AG04450 (cell line): ENCODE results near the gene BICRAL. TPM values are rescaled to one million over a fixed set of nuclear protein-coding genes. Genes with fewer than 3 reads are reported as not detected.

Experiments used
- CTCF ChIA-PET: fragments of 300-600, 350-600 bp; formaldehyde crosslinking; extraction: SDS; loops from one replicate; lab custom pipeline; 2022; ENCODE audit warnings: antibody characterized with exemption, inconsistent platforms; lab: Charles Lee
- POLR2A ChIA-PET: fragments of 350-600 bp; formaldehyde crosslinking; extraction: SDS; loops from one replicate; lab custom pipeline; 2021; ENCODE audit warnings: antibody characterized with exemption, inconsistent platforms; lab: Yijun Ruan, JAX
- DNase-seq: peaks from one replicate; pipeline ENCODE4 v3.0.0-alpha.2; 2011; ENCODE audit warnings: low read depth, low spot score
- H3K27ac ChIP-seq: one replicate; pipeline ENCODE4 v1.5.1; 2012; ENCODE audit warnings: low read depth, low read length, control low read depth
- H3K27me3 ChIP-seq: one replicate; pipeline ENCODE4 v1.6.0; 2012; ENCODE audit warnings: low read length; ENCODE audit not compliant: control insufficient read depth, insufficient read depth
- H3K4me3 ChIP-seq: 2 replicates; pipeline ENCODE4 v1.5.1; 2011; ENCODE audit warnings: mild to moderate bottlenecking, low read depth, low read length, control low read depth
- H3K9me3 ChIP-seq: 2 replicates; pipeline ENCODE4 v1.5.1; 2012; ENCODE audit warnings: low read length; ENCODE audit not compliant: control insufficient read depth, insufficient read depth
- polyA plus RNA-seq: library from polyadenylated mRNA; depleted of rRNA; stranded (reverse); fragments of >200 nt; gene quantifications from 2 replicates; pipeline ENCODE4 v1.2.3, GENCODE V29; 2011
- TF ChIP-seq, protein P1 (sequence below): IDR thresholded peaks from 2 replicates; pipeline ENCODE4 v1.5.1; 2011; ENCODE audit warnings: low read depth, low read length, control low read depth, inconsistent platforms

Gene BICRAL
- polyA plus RNA-seq, 1 experiment = 7.0 TPM

DNA sequence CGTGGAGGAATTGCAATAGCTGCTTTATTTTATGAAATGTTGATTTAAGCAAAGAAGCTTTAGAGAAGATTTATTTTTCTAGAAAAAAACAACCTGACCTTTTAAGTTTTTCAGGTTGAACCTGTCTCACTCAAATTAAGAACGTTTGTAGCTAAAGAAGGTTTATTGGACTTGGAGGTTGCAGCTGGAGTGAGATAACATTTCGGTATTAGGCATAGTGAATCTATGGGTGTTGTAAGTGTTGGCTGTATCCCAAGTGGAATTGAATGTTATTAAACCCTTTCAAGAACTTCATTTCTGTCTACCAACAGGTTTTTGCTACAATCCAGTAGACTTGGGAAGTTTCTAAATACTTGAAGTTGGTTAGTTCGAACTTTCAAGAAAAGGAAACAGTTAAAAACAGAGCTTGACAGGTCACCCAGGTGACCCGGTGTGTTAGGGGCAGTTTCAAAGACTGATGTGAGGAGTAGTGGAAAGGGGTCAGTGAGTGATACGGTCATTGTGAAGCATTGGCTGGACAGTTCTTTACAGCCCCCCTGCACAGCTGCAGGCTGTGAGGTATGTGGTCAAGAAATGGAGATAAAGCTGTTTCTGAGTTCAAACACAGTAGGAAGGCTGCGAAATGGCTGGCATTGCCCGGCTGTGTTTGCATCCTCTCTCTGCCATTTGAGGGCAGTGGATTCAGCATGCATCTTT, 33.5 kb upstream of the BICRAL start:
- H3K4me3 ChIP-seq = no peak overlapping the region
- TF ChIP-seq, protein P1, sequence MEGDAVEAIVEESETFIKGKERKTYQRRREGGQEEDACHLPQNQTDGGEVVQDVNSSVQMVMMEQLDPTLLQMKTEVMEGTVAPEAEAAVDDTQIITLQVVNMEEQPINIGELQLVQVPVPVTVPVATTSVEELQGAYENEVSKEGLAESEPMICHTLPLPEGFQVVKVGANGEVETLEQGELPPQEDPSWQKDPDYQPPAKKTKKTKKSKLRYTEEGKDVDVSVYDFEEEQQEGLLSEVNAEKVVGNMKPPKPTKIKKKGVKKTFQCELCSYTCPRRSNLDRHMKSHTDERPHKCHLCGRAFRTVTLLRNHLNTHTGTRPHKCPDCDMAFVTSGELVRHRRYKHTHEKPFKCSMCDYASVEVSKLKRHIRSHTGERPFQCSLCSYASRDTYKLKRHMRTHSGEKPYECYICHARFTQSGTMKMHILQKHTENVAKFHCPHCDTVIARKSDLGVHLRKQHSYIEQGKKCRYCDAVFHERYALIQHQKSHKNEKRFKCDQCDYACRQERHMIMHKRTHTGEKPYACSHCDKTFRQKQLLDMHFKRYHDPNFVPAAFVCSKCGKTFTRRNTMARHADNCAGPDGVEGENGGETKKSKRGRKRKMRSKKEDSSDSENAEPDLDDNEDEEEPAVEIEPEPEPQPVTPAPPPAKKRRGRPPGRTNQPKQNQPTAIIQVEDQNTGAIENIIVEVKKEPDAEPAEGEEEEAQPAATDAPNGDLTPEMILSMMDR = no peak
- DNase-seq = no peak
- H3K9me3 ChIP-seq = no peaks in the 10 kb centered on the region; the same call in 1 of the 2 replicates
- POLR2A ChIA-PET = interaction anchor here (0.5 to 5.0 kb wide), 4 partner anchors 8 to 131 kb away, joined by 3 to 135 read pairs (median 7); partner anchors contain the start of genes BICRAL and RPL7L1
- H3K27me3 ChIP-seq = no peaks in the 10 kb centered on the region
- no peak overlapping the region for H3K27ac ChIP-seq
- CTCF ChIA-PET = interaction anchor here (1.2 kb wide), 1 partner anchor 86 kb away, joined by 3 read pairs; no protein-coding TSS in a partner anchor

- no peak overlapping the region for H3K4me3 ChIP-seq
- CTCF ChIA-PET = no interaction called here
- H3K27me3 ChIP-seq = no peaks in the 10 kb centered on the region
- POLR2A ChIA-PET = no interaction called here
- no peak overlapping the region for H3K27ac ChIP-seq
- H3K9me3 ChIP-seq = no peaks in the 10 kb centered on the region; the same call in 1 of the 2 replicates
- TF ChIP-seq, protein P1 = no peak
- DNase-seq = no peak
Observed at GRCh38 chr6:42751055-42751454, 30.8 kb upstream of the BICRAL start.

GRCh38 chr6:42754759-42755158, 27.1 kb upstream of the BICRAL start:
- no peaks in the 10 kb centered on the region for H3K27me3 ChIP-seq
- ChIA-PET POLR2A (interaction anchor here (0.6 to 1.3 kb wide), 2 partner anchors 9 to 26 kb away, joined by 4 read pairs; partner anchors contain the start of gene TBCC), CTCF (no interaction called here)
- DNase-seq = no peak
- no peak overlapping the region for H3K27ac ChIP-seq
- H3K9me3 ChIP-seq = no peaks in the 10 kb centered on the region
- TF ChIP-seq, protein P1 = no peak
- H3K4me3 ChIP-seq = no peak overlapping the region

DNA sequence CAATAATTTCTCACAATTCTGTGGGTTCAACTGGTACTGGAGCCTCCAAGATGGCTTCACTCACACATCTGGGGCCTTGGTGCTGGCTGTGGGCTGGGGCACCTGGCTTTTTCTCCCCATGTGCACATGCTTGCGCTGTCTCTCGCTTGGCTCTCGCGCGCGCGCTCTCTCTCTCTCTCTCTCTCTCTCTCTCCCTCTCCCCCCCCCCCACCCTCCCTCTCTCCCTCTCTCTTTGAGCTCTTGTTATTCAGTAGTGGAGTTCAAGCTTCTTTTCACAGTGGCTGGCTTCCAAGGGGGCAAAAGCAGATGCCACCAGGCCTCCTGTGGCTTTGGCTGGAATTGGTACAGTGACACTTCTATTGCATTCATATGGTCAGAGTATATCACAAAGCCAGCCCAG, 25.1 kb upstream of the BICRAL start:
- POLR2A ChIA-PET = no interaction called here
- TF ChIP-seq, protein P1 = no peak
- no peak overlapping the region for H3K4me3 ChIP-seq
- H3K9me3 ChIP-seq = no peaks in the 10 kb centered on the region
- CTCF ChIA-PET = no interaction called here
- no peaks in the 10 kb centered on the region for H3K27me3 ChIP-seq
- DNase-seq = no peak
- H3K27ac ChIP-seq = no peak overlapping the region

DNA sequence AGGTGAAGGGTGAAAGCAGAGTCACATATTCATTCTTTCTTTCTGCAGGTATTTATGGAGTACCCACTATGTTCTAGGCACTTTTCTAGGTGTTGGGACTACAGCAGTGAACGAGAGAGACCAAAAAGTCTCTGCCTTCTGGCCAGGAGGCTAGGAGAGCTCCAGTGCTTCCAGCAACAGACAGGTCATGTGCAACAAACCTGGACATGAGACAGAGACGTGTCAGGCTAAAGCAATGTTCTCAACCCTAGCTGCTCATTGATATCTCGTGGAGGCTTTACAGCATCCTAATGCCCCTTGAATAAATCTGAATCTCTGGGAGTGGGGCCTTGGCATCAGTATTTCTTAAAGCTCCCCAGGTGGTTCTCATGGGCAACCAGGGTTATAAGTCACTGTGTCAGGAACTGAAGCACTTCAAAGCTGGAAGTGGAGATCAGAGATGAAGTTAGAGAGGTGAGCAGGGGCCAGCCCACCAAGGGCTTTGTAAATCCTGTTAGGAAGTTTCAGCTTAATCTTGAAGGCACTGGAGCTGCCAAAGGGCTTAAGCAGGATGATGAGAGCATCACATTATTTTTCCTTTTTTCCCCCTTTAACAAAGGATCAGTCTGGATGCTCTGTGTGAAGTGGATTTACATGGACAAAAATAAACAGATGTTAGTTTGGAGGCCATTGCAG, 23.0 kb upstream of the BICRAL start:
- Histone ChIP-seq H3K9me3 (no peaks in the 10 kb centered on the region), H3K27me3 (no peaks in the 10 kb centered on the region), H3K4me3 (no peak overlapping the region), H3K27ac (no peak overlapping the region)
- no peak for DNase-seq
- TF ChIP-seq, protein P1 = no peak
- ChIA-PET POLR2A (interaction anchor here (1.0 kb wide), 1 partner anchor 23 kb away, joined by 5 read pairs; the partner anchor contains the start of gene BICRAL), CTCF (interaction anchor here (0.5 kb wide), 1 partner anchor 24 kb away, joined by 5 read pairs; no protein-coding TSS in a partner anchor)
